CD14-positive monocyte (primary cell): ENCODE data around the gene TAP2. TPM values are rescaled to one million over a fixed set of nuclear protein-coding genes. Genes with fewer than 3 reads are reported as not detected.

ENCODE experiments used
- DNase-seq, 3 donors: peaks; one replicate each; pipeline ENCODE4 v3.0.0-alpha.2; 2011 to 2022
- H2AFZ ChIP-seq: 2 replicates; pipeline ENCODE4 v1.6.0; 2012; ENCODE audit warnings: mild to moderate bottlenecking, low read depth, low read length, inconsistent platforms; ENCODE audit not compliant: insufficient read depth, poor library complexity, severe bottlenecking
- H3K27ac ChIP-seq, 2 donors: 1 replicate in 1 of 2; 2 replicates in 1 of 2; pipeline ENCODE4 v1.5.1; 2012 to 2013; ENCODE audit warnings: low read length in 2 of 2, control low read depth in 1 of 2, inconsistent platforms in 1 of 2, low read depth in 1 of 2, mild to moderate bottlenecking in 1 of 2
- H3K27me3 ChIP-seq, 2 donors: one replicate each; pipeline versions ENCODE4 v1.6.0 to v1.6.1; 2011 to 2013; ENCODE audit warnings: low read length in 2 of 2; ENCODE audit not compliant: control insufficient read depth in 2 of 2, insufficient read depth in 2 of 2
- H3K36me3 ChIP-seq, 2 donors: replicated peaks in 1 of 2; 1 replicate in 1 of 2; 2 replicates in 1 of 2; pipeline versions ENCODE4 v1.5.1 to v1.6.1; 2012 to 2013; ENCODE audit warnings: low read length in 2 of 2, control low read depth in 1 of 2, inconsistent platforms in 1 of 2, mild to moderate bottlenecking in 1 of 2; ENCODE audit not compliant: insufficient read depth in 2 of 2, control insufficient read depth in 1 of 2
- H3K4me1 ChIP-seq, 2 donors: 1 replicate in 1 of 2; 2 replicates in 1 of 2; pipeline versions ENCODE4 v1.5.1 to v1.6.1; 2012 to 2013; ENCODE audit warnings: low read length in 2 of 2, control low read depth in 1 of 2, inconsistent platforms in 1 of 2, mild to moderate bottlenecking in 1 of 2, moderate library complexity in 1 of 2; ENCODE audit not compliant: insufficient read depth in 2 of 2, control insufficient read depth in 1 of 2
- H3K4me2 ChIP-seq: replicated peaks from 2 replicates; pipeline ENCODE3; 2012; ENCODE audit warnings: low read length, moderate library complexity, mild to moderate bottlenecking; ENCODE audit not compliant: poor library complexity, severe bottlenecking; ENCODE audit errors: extremely low read depth
- H3K4me3 ChIP-seq, 3 experiments: fragments of 200-600 bp in 1 of 3; sonication (generic) in 1 of 3; replicated peaks in 1 of 3; 1 replicate in 2 of 3; 2 replicates in 1 of 3; pipeline ENCODE4 v1.5.1; 2011 to 2013; ENCODE audit warnings: low read length in 3 of 3, mild to moderate bottlenecking in 3 of 3, control low read depth in 2 of 3, low read depth in 2 of 3, inconsistent platforms in 1 of 3, moderate library complexity in 1 of 3
- H3K79me2 ChIP-seq: 2 replicates; pipeline ENCODE4 v1.6.0; 2012; ENCODE audit warnings: mild to moderate bottlenecking, control low read depth, inconsistent platforms, low read length, moderate library complexity; ENCODE audit not compliant: insufficient read depth
- H3K9ac ChIP-seq: 2 replicates; pipeline ENCODE4 v1.6.0; 2017; ENCODE audit warnings: low read length, mild to moderate bottlenecking; ENCODE audit not compliant: insufficient read depth, poor library complexity, severe bottlenecking
- H3K9me3 ChIP-seq, 2 donors: replicated peaks in 1 of 2; 1 replicate in 1 of 2; 2 replicates in 1 of 2; pipeline versions ENCODE4 v1.5.1 to v1.6.1; 2012 to 2013; ENCODE audit warnings: low read length in 2 of 2, control low read depth in 1 of 2; ENCODE audit not compliant: control insufficient read depth in 1 of 2, insufficient read depth in 1 of 2
- H4K20me1 ChIP-seq: 2 replicates; pipeline ENCODE4 v1.6.0; 2012; ENCODE audit warnings: mild to moderate bottlenecking, low read length, control low read depth, moderate library complexity; ENCODE audit not compliant: insufficient read depth
- H3K27ac Mint-ChIP-seq, 7 donors: one replicate each; pipeline ENCODE4 v1.8.0; 2020; ENCODE audit warnings: mild to moderate bottlenecking in 7 of 7, mixed read lengths in 7 of 7, moderate library complexity in 6 of 7, inconsistent platforms in 2 of 7
- H3K27me3 Mint-ChIP-seq, 3 donors: one replicate each; pipeline ENCODE4 v1.8.0; 2021 to 2022; ENCODE audit warnings: low read depth in 3 of 3, mild to moderate bottlenecking in 3 of 3, mixed read lengths in 3 of 3, moderate library complexity in 3 of 3, inconsistent platforms in 1 of 3
- H3K36me3 Mint-ChIP-seq, 2 donors: one replicate each; pipeline ENCODE4 v1.8.0; 2020; ENCODE audit warnings: mixed read lengths in 2 of 2, inconsistent platforms in 1 of 2, mild to moderate bottlenecking in 1 of 2
- H3K4me1 Mint-ChIP-seq: one replicate; pipeline ENCODE4 v1.8.0; 2020; ENCODE audit warnings: mild to moderate bottlenecking, mixed read lengths
- H3K4me3 Mint-ChIP-seq, 2 donors: one replicate each; pipeline ENCODE4 v1.8.0; 2020; ENCODE audit warnings: mild to moderate bottlenecking in 2 of 2, mixed read lengths in 2 of 2, moderate library complexity in 1 of 2
- H3K9me3 Mint-ChIP-seq, 7 donors: one replicate each; pipeline ENCODE4 v1.8.0; 2020 to 2022; ENCODE audit warnings: mixed read lengths in 7 of 7, mild to moderate bottlenecking in 6 of 7, moderate library complexity in 6 of 7, inconsistent platforms in 2 of 7
- CTCF ChIP-seq: fragments of 200-600 bp; IDR thresholded peaks from one replicate; pipeline ENCODE4 v1.8.0; 2022; ENCODE audit warnings: antibody characterized with exemption, mild to moderate bottlenecking
- WGBS: methylation state at CpG from one replicate; pipeline ENCODE4 v1.1.5; 2013; ENCODE audit warnings: missing lambda C conversion rate; ENCODE audit not compliant: insufficient coverage; 5-methylcytosine and 5-hydroxymethylcytosine counted together
- intact Hi-C, 2 donors: fragments of 100-400 bp; cut with micrococcal nuclease; formaldehyde crosslinking; loops; one replicate each; pipeline versions ENCODE4 v1.15.0 to v1.15.1; 2023
- polyA plus RNA-seq, 3 donors: library from polyadenylated mRNA; depleted of rRNA in 1 of 3; unstranded in 2 of 3; stranded (reverse) in 1 of 3; fragments of 300-500 nt in 2 of 3; fragments of >200 nt in 1 of 3; fragmentation: Illumina TruSeq in 2 of 3; gene quantifications; 1 replicate in 2 of 3; 2 replicates in 1 of 3; pipeline ENCODE4 v1.2.3, GENCODE V29; 2012 to 2021

The TAP2 gene
- polyA plus RNA-seq, 3 donors = 12.6 to 48.7 (median 25.9) TPM

- H3K4me3 Mint-ChIP-seq = peak overlapping the region in 1 of 2 donors; percentile 50
- intact Hi-C loops = loop anchor here in 1 of 2 donors (5.0 kb wide), 1 partner anchor 35 kb away; no protein-coding TSS in a partner anchor
- H3K9ac ChIP-seq = no peak overlapping the region
- DNase-seq = no peak
- H3K4me1 ChIP-seq = peaks cover 18 to 32% of the 10 kb centered on the region in 2 donors
- H4K20me1 ChIP-seq = peaks cover 24% of the 10 kb centered on the region
- H3K4me3 ChIP-seq = no peak overlapping the region
- H3K4me2 ChIP-seq = no peak overlapping the region
- no peaks in the 10 kb centered on the region for H3K9me3 ChIP-seq
- no peaks in the 10 kb centered on the region for H3K27me3 Mint-ChIP-seq
- peaks cover 74 to 75% of the 10 kb centered on the region in 2 donors for H3K36me3 Mint-ChIP-seq
- H3K27ac ChIP-seq = no peak overlapping the region
- H3K4me1 Mint-ChIP-seq = peaks cover 44% of the 10 kb centered on the region
- TF ChIP-seq CTCF = no peak
- peaks cover 26% of the 10 kb centered on the region for H3K79me2 ChIP-seq
- H3K27me3 ChIP-seq = no peaks in the 10 kb centered on the region
- H3K9me3 Mint-ChIP-seq = no peaks in the 10 kb centered on the region
- H3K36me3 ChIP-seq = peaks cover 63 to 77% of the 10 kb centered on the region in 2 donors
- no CpG with 5 or more reads among the region's 2 CpGs for WGBS
- peak overlapping the region in 1 of 7 donors; percentile 3 for H3K27ac Mint-ChIP-seq
- H2AFZ ChIP-seq = no peak overlapping the region
Measured at GRCh38 chr6:32836873-32837272, 1.7 kb downstream of the TAP2 start.

GRCh38 chr6:32835167-32835893 lies 3.2 kb downstream of the TAP2 start:
- Histone ChIP-seq H2AFZ (no peak overlapping the region), H3K27ac (no peak overlapping the region), H3K9ac (no peak overlapping the region), H3K27me3 (no peaks in the 10 kb centered on the region), H3K4me3 (no peak overlapping the region), H3K36me3 (peaks cover 66 to 77% of the 10 kb centered on the region in 2 donors), H3K4me1 (peaks cover 17% of the 10 kb centered on the region in 2 donors), H3K9me3 (no peaks in the 10 kb centered on the region), H3K79me2 (peaks cover 20% of the 10 kb centered on the region), H3K4me2 (no peak overlapping the region), H4K20me1 (peaks cover 24% of the 10 kb centered on the region)
- peaks cover 74 to 75% of the 10 kb centered on the region in 2 donors for H3K36me3 Mint-ChIP-seq
- H3K27me3 Mint-ChIP-seq = no peaks in the 10 kb centered on the region
- H3K9me3 Mint-ChIP-seq = no peaks in the 10 kb centered on the region
- intact Hi-C loops = loop anchor here in 1 of 2 donors (5.0 kb wide), 1 partner anchor 37 kb away; no protein-coding TSS in a partner anchor
- 96% methylated on average over 14 of the region's 16 CpGs for WGBS
- H3K4me1 Mint-ChIP-seq = peaks cover 28% of the 10 kb centered on the region
- H3K27ac Mint-ChIP-seq = no peak overlapping the region
- DNase-seq = no peak
- no peak for TF ChIP-seq CTCF
- H3K4me3 Mint-ChIP-seq = no peak overlapping the region
